ENCODE measurements around the gene GPSM1. TPM values are rescaled to one million over a fixed set of nuclear protein-coding genes. Genes with fewer than 3 reads are reported as not detected.

Gene GPSM1
- total and polyA plus RNA-seq, 9 of the 15 experiments (the other 6 are each of a cell fraction or from before 2014, with no cell fraction given): 0.04 to 14.2 (median 3.1) TPM

DNA sequence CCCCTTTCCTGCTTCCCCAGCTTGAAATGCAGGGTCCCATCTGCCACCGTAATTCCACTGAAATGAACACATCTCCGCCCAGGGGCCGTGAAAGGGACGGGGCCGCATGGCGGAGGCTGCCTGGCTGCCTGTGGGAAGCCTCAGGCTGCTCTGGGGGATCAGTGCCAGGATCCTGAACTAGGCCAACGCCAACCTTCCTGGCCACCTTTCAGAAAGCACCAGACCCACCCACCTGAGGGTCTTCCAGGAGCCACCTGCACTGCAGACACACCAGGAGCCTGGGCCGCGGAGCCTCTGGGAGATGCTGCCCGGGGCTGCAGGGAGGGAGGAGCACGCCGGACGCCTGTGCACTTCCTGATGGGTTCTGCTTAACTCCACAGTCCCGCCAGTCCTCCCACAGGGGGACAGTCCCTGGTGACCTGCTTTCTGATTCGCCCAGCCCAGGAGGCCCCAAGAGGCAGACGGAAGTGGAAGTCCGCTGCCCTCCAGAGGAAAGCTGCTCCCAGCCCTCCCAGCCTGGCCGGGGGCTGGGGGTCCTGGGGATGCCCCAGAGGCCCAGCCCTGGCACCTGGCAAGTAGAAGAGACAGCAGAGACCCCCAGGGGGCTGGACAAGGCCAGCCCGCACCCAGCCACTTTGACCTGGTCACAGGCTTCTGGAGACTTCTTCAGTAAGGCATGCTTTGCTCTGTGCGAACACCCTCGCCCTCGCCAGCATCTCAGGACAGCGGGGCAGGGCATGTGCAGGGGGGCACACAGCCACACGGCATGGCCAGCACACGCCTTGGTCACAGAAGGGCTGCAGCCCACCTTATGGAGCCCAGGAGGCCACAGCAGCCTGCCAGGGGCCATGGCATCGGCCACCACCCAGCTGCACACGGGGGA, 46.2 kb downstream of the GPSM1 start, which contains the start of gene CARD9 (continued):
- TF ChIP-seq ZNF146 (CRISPR knock-in tag; IDR thresholded peaks at IDR 0.05; ENCODE audit: unreplicated experiment): no peak
- TF ChIP-seq NBN (IDR thresholded peaks at IDR 0.05; ENCODE audit: low read depth): no peak
- TF ChIP-seq CBX1 (IDR thresholded peaks at IDR 0.05; ENCODE audit: low read depth): peak; percentile 24; the same call in 1 of the 2 replicates
- TF ChIP-seq, protein P1, sequence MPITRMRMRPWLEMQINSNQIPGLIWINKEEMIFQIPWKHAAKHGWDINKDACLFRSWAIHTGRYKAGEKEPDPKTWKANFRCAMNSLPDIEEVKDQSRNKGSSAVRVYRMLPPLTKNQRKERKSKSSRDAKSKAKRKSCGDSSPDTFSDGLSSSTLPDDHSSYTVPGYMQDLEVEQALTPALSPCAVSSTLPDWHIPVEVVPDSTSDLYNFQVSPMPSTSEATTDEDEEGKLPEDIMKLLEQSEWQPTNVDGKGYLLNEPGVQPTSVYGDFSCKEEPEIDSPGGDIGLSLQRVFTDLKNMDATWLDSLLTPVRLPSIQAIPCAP (CRISPR knock-in tag; IDR thresholded peaks at IDR 0.05; ENCODE audit: borderline replicate concordance): no peak
- TF ChIP-seq SIN3A (IDR thresholded peaks at IDR 0.05; ENCODE audit: borderline replicate concordance in 2 of 2, control insufficient read depth in 1 of 2, low read depth in 2 of 2, low read length in 2 of 2): peak; percentile 5 to 73; a peak in 1 of 4 replicates
- TF ChIP-seq EP300 (IDR thresholded peaks at IDR 0.05; ENCODE audit: low read length): no peak
- TF ChIP-seq ZNF76 (CRISPR knock-in tag; IDR thresholded peaks at IDR 0.05; ENCODE audit: borderline replicate concordance): no peak
- TF ChIP-seq SAP30 (IDR thresholded peaks at IDR 0.05; ENCODE audit: borderline replicate concordance, insufficient read depth, low read depth, low read length, poor library complexity, severe bottlenecking): peak; percentile 35
- TF ChIP-seq RBFOX2 (IDR thresholded peaks at IDR 0.05; ENCODE audit: low read depth, low read length): peak; percentile 90
- TF ChIP-seq, protein P2, sequence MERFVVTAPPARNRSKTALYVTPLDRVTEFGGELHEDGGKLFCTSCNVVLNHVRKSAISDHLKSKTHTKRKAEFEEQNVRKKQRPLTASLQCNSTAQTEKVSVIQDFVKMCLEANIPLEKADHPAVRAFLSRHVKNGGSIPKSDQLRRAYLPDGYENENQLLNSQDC (CRISPR knock-in tag; IDR thresholded peaks at IDR 0.05): no peak
- peak; percentile 60 for TF ChIP-seq SPI1 (IDR thresholded peaks at IDR 0.05; ENCODE audit: borderline replicate concordance, low read depth, low read length)
- no peak for TF ChIP-seq CBFA2T2 (conservative IDR thresholded peaks at IDR 0.05)
- peak; percentile 84 for TF ChIP-seq POLR2A (conservative IDR thresholded peaks at IDR 0.05)
- no peak for TF ChIP-seq BACH1 (tag; IDR thresholded peaks at IDR 0.05)
- TF ChIP-seq ZNF384 (IDR thresholded peaks at IDR 0.05; ENCODE audit: low read depth, low read length): no peak
- peak; percentile 43 for TF ChIP-seq POLR2B (IDR thresholded peaks at IDR 0.05; ENCODE audit: low read depth, partially characterized antibody)
- TF ChIP-seq, protein P3, sequence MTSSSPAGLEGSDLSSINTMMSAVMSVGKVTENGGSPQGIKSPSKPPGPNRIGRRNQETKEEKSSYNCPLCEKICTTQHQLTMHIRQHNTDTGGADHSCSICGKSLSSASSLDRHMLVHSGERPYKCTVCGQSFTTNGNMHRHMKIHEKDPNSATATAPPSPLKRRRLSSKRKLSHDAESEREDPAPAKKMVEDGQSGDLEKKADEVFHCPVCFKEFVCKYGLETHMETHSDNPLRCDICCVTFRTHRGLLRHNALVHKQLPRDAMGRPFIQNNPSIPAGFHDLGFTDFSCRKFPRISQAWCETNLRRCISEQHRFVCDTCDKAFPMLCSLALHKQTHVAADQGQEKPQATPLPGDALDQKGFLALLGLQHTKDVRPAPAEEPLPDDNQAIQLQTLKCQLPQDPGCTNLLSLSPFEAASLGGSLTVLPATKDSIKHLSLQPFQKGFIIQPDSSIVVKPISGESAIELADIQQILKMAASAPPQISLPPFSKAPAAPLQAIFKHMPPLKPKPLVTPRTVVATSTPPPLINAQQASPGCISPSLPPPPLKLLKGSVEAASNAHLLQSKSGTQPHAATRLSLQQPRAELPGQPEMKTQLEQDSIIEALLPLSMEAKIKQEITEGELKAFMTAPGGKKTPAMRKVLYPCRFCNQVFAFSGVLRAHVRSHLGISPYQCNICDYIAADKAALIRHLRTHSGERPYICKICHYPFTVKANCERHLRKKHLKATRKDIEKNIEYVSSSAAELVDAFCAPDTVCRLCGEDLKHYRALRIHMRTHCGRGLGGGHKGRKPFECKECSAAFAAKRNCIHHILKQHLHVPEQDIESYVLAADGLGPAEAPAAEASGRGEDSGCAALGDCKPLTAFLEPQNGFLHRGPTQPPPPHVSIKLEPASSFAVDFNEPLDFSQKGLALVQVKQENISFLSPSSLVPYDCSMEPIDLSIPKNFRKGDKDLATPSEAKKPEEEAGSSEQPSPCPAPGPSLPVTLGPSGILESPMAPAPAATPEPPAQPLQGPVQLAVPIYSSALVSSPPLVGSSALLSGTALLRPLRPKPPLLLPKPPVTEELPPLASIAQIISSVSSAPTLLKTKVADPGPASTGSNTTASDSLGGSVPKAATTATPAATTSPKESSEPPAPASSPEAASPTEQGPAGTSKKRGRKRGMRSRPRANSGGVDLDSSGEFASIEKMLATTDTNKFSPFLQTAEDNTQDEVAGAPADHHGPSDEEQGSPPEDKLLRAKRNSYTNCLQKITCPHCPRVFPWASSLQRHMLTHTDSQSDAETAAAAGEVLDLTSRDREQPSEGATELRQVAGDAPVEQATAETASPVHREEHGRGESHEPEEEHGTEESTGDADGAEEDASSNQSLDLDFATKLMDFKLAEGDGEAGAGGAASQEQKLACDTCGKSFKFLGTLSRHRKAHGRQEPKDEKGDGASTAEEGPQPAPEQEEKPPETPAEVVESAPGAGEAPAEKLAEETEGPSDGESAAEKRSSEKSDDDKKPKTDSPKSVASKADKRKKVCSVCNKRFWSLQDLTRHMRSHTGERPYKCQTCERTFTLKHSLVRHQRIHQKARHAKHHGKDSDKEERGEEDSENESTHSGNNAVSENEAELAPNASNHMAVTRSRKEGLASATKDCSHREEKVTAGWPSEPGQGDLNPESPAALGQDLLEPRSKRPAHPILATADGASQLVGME (CRISPR knock-in tag; IDR thresholded peaks at IDR 0.05): 0 out of 2 replicates have a peak, but pooled peaks have one; percentile 10
- TF ChIP-seq ZNF212 (CRISPR knock-in tag; IDR thresholded peaks at IDR 0.05): no peak
- TF ChIP-seq, protein P4, sequence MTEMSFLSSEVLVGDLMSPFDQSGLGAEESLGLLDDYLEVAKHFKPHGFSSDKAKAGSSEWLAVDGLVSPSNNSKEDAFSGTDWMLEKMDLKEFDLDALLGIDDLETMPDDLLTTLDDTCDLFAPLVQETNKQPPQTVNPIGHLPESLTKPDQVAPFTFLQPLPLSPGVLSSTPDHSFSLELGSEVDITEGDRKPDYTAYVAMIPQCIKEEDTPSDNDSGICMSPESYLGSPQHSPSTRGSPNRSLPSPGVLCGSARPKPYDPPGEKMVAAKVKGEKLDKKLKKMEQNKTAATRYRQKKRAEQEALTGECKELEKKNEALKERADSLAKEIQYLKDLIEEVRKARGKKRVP (CRISPR knock-in tag; IDR thresholded peaks at IDR 0.05): 0 out of 2 replicates have a peak, but pooled peaks have one; percentile 15
- no peak for TF ChIP-seq HLTF (IDR thresholded peaks at IDR 0.05)
- TF ChIP-seq EP400 (IDR thresholded peaks at IDR 0.05): peak; percentile 12; the same call in 1 of the 2 replicates

All from K562 (cell line).